Esophagus squamous epithelium (tissue), 5 donors: ENCODE results near the gene GNB5. TPM values are rescaled to one million over a fixed set of nuclear protein-coding genes. Genes with fewer than 3 reads are reported as not detected.

ENCODE experiments used
- DNase-seq: peaks from one replicate; lab custom pipeline; 2025; lab: John Stamatoyannopoulos, UW
- H3K27ac ChIP-seq, 4 donors: fragments of 200-600 bp; sonication (generic); one replicate each; pipeline ENCODE4 v1.5.1; 2016 to 2019; ENCODE audit warnings: mild to moderate bottlenecking in 1 of 4
- H3K27me3 ChIP-seq, 4 donors: fragments of 200-600 bp; sonication (generic); 1 replicate in 3 of 4; 2 replicates in 1 of 4; pipeline versions ENCODE4 v1.5.1 to v1.6.0; 2017 to 2021; ENCODE audit warnings: antibody characterized with exemption in 1 of 4
- H3K36me3 ChIP-seq, 3 donors: fragments of 200-600 bp; sonication (generic); one replicate each; pipeline ENCODE4 v1.5.1; 2016 to 2019
- H3K4me1 ChIP-seq, 3 donors: fragments of 200-600 bp; sonication (generic); one replicate each; pipeline ENCODE4 v1.5.1; 2017 to 2019
- H3K4me3 ChIP-seq, 4 donors: fragments of 200-600 bp; sonication (generic); 1 replicate in 3 of 4; 2 replicates in 1 of 4; pipeline ENCODE4 v1.5.1; 2016 to 2019; ENCODE audit warnings: mild to moderate bottlenecking in 2 of 4, moderate library complexity in 1 of 4
- H3K9me3 ChIP-seq, 3 donors: fragments of 200-600 bp; sonication (generic); one replicate each; pipeline ENCODE4 v1.5.1; 2016 to 2019
- POLR2A ChIP-seq, 4 donors: fragments of 450-650 bp; IDR thresholded peaks; one replicate each; pipeline ENCODE4 v1.6.1; 2017; ENCODE audit warnings: antibody characterized with exemption in 4 of 4, mild to moderate bottlenecking in 4 of 4, moderate library complexity in 3 of 4
- WGBS, 2 donors: methylation state at CpG; one replicate each; pipeline ENCODE4 v1.1.5; 2018; 5-methylcytosine and 5-hydroxymethylcytosine counted together
- intact Hi-C: fragments of 100-400 bp; cut with DNase I; formaldehyde crosslinking; loops from one replicate; pipeline ENCODE4 v1.15.0; 2022
- total RNA-seq, 4 donors: library from RNA; depleted of rRNA; stranded (reverse); fragments of >200 nt; gene quantifications; one replicate each; pipeline ENCODE4 v1.1.0, GENCODE V29; 2016
- TF ChIP-seq, protein P1 (sequence below), 6 experiments: fragments of 450-650 bp in 4 of 6; fragments of 200-600 bp in 2 of 6; sonication (generic) in 2 of 6; IDR thresholded peaks; one replicate each; pipeline ENCODE4 v1.5.1; 2016 to 2019; ENCODE audit warnings: antibody characterized with exemption in 6 of 6, mild to moderate bottlenecking in 4 of 6, moderate library complexity in 4 of 6
- donor health status: DM: yes; HTN: yes; CAD: no.

Gene GNB5
- total RNA-seq, 4 donors from 2014 or later: 16.4 to 22.3 (median 19.9) TPM

DNA sequence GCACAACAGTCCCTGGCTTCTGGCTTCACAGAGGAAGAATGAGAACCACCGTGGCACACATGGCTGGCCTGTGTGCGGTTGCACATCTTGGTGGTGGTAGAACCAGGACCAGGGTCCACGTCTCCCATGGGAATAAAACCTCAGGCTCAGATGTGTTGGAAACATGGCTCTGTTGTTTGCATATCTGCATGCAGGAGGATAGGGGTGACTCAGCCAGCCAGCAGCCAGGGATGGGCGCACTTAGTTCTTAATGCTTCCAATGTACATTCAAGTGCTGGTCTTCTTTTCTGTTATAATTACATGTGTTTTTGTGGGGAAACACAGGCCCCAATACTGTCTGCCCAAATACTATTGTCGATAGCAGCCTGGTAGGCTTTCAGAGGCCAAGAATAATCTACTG lies 42.8 kb downstream of the GNB5 start:
- no peaks in the 10 kb centered on the region for H3K27me3 ChIP-seq
- H3K27ac ChIP-seq: no peak overlapping the region
- intact Hi-C loops: no loop called here
- peaks cover 0 to 79% (median 9%) of the 10 kb centered on the region in 3 donors for H3K36me3 ChIP-seq
- no peak for DNase-seq
- H3K9me3 ChIP-seq: no peaks in the 10 kb centered on the region
- WGBS, 2 donors: 89 to 91% methylated on average over 5 of the region's 5 CpGs
- no peak for TF ChIP-seq POLR2A (IDR thresholded peaks at IDR 0.05)
- TF ChIP-seq, protein P1, sequence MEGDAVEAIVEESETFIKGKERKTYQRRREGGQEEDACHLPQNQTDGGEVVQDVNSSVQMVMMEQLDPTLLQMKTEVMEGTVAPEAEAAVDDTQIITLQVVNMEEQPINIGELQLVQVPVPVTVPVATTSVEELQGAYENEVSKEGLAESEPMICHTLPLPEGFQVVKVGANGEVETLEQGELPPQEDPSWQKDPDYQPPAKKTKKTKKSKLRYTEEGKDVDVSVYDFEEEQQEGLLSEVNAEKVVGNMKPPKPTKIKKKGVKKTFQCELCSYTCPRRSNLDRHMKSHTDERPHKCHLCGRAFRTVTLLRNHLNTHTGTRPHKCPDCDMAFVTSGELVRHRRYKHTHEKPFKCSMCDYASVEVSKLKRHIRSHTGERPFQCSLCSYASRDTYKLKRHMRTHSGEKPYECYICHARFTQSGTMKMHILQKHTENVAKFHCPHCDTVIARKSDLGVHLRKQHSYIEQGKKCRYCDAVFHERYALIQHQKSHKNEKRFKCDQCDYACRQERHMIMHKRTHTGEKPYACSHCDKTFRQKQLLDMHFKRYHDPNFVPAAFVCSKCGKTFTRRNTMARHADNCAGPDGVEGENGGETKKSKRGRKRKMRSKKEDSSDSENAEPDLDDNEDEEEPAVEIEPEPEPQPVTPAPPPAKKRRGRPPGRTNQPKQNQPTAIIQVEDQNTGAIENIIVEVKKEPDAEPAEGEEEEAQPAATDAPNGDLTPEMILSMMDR (IDR thresholded peaks at IDR 0.05): no peak
- no peaks in the 10 kb centered on the region for H3K4me1 ChIP-seq
- no peak overlapping the region for H3K4me3 ChIP-seq

DNA sequence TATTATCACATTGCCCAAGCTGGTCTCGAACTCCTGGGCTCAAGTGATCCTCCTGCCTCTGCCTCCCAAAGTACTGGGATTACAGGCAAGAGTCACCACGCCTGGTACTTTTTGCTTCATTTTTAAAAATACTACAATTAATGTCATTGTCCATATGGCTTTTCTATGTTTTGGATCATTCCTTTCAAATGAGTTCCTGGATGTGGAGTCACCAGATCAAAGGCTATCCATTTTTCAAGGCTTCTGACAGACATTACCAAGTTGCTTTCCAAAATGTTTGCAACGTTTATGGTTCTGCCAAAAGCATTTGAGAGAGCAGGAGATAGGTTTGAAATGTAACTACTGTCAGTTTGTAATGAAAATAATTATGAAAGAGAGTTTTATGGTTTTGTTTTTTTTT lies 44.4 kb downstream of the GNB5 start:
- TF ChIP-seq, protein P1 (IDR thresholded peaks at IDR 0.05): no peak
- TF ChIP-seq POLR2A (IDR thresholded peaks at IDR 0.05): no peak
- no peak overlapping the region for H3K4me3 ChIP-seq
- H3K4me1 ChIP-seq: no peaks in the 10 kb centered on the region
- WGBS, 2 donors: 75 to 83% methylated on average over 3 of the region's 3 CpGs
- H3K36me3 ChIP-seq: peaks cover 0 to 66% (median 9%) of the 10 kb centered on the region in 3 donors
- no peaks in the 10 kb centered on the region for H3K27me3 ChIP-seq
- intact Hi-C loops: no loop called here
- DNase-seq: no peak
- H3K9me3 ChIP-seq: no peaks in the 10 kb centered on the region
- H3K27ac ChIP-seq: no peak overlapping the region

DNA sequence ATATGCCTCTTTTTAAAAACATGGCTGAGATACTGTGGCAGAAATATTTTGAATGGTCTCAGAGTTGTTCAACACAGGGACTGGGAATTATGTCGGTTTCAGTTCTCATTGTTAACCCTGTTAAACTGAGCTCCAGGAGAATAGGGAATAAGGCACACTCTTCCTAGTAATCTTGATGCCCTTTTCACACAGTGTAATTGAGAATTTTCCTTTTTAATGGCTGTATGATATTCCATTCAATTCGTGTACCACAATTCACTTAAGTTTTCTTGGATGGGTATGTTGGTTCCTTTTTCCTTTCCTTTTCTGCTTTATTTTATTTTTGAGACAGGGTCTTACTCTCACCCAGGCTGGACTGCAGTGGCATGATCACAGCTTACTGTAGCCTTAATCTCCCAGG lies 44.9 kb downstream of the GNB5 start:
- peaks cover 0 to 61% (median 9%) of the 10 kb centered on the region in 3 donors for H3K36me3 ChIP-seq
- TF ChIP-seq, protein P1 (IDR thresholded peaks at IDR 0.05): no peak
- no peak for TF ChIP-seq POLR2A (IDR thresholded peaks at IDR 0.05)
- 93 to 95% methylated on average over 2 of the region's 2 CpGs for WGBS, 2 donors
- no peak overlapping the region for H3K4me3 ChIP-seq
- no peak overlapping the region for H3K27ac ChIP-seq
- H3K27me3 ChIP-seq: no peaks in the 10 kb centered on the region
- no peaks in the 10 kb centered on the region for H3K9me3 ChIP-seq
- no peaks in the 10 kb centered on the region for H3K4me1 ChIP-seq
- intact Hi-C loops: no loop called here
- no peak for DNase-seq

DNA sequence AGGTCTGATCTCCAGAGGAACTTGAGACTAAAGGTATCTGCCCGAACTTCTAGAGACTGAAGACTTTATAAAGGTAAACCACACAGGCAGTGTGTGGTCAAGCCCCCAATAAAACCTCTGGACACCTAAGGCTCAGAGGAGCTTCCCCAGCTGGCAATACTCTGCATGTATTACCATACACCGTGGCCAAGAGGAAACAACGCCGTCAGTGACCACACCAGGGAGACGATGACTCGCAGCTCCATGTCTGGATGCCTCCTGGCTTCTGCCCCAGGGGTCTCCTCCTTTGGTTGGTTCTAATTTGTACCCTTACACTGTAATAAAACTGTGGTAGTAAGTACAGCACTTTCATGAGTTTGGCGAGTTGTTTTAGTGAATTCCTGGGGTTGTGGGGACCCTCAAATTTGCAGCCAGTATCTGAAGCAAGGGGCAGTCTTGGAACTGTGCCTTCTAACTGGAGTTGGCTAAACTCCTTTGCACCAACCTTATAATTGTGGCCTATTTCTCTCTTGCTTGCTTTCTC lies 46.5 kb downstream of the GNB5 start:
- H3K27ac ChIP-seq: no peak overlapping the region
- no peak for DNase-seq
- no peak for TF ChIP-seq POLR2A (IDR thresholded peaks at IDR 0.05)
- TF ChIP-seq, protein P1 (IDR thresholded peaks at IDR 0.05): no peak
- H3K27me3 ChIP-seq: no peaks in the 10 kb centered on the region
- no peak overlapping the region for H3K4me3 ChIP-seq
- peaks cover 0 to 46% (median 9%) of the 10 kb centered on the region in 3 donors for H3K36me3 ChIP-seq
- H3K9me3 ChIP-seq: no peaks in the 10 kb centered on the region
- peaks cover 0 to under 1% (median 0%) of the 10 kb centered on the region in 3 donors for H3K4me1 ChIP-seq
- intact Hi-C loops: no loop called here
- 72 to 78% methylated on average over 6 to 7 of the region's 7 CpGs for WGBS, 2 donors

DNA sequence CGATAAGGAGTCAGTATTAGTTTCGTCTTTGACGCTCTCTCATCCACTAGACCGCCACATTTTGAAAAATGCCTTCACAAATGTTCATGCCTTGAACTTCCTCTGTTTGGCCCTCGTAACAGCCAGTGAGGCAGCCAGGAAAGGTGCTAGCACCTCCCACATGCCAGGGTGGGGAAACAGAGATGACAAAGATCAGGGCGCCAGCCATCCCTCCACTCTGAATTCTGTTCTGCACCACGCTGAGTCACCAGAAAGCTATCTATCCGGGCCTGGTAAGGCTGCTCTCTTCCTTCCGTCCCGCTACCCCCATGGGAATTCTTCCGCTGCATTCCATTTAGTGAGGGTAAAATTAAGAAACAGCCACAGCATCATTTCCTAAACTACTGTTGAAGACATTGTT lies 47.3 kb downstream of the GNB5 start:
- no peaks in the 10 kb centered on the region for H3K27me3 ChIP-seq
- H3K9me3 ChIP-seq: no peaks in the 10 kb centered on the region
- no peak overlapping the region for H3K27ac ChIP-seq
- TF ChIP-seq POLR2A (IDR thresholded peaks at IDR 0.05): no peak
- TF ChIP-seq, protein P1 (IDR thresholded peaks at IDR 0.05): no peak
- no peak for DNase-seq
- no peak overlapping the region for H3K4me3 ChIP-seq
- peaks cover 0 to 4% (median 0%) of the 10 kb centered on the region in 3 donors for H3K4me1 ChIP-seq
- 75 to 77% methylated on average over 11 of the region's 11 CpGs for WGBS, 2 donors
- intact Hi-C loops: no loop called here
- H3K36me3 ChIP-seq: peaks cover 0 to 41% (median 9%) of the 10 kb centered on the region in 3 donors
